HG02798 (cell line): Measurements from ENCODE around the gene SKI.

Experiments
- ATAC-seq: cut with Tn5 transposase; IDR thresholded peaks from one replicate; pipeline ENCODE4 v1.9.1; 2021; ENCODE audit warnings: mild to moderate bottlenecking; ENCODE audit not compliant: unreplicated experiment, poor library complexity

The SKI gene

DNA sequence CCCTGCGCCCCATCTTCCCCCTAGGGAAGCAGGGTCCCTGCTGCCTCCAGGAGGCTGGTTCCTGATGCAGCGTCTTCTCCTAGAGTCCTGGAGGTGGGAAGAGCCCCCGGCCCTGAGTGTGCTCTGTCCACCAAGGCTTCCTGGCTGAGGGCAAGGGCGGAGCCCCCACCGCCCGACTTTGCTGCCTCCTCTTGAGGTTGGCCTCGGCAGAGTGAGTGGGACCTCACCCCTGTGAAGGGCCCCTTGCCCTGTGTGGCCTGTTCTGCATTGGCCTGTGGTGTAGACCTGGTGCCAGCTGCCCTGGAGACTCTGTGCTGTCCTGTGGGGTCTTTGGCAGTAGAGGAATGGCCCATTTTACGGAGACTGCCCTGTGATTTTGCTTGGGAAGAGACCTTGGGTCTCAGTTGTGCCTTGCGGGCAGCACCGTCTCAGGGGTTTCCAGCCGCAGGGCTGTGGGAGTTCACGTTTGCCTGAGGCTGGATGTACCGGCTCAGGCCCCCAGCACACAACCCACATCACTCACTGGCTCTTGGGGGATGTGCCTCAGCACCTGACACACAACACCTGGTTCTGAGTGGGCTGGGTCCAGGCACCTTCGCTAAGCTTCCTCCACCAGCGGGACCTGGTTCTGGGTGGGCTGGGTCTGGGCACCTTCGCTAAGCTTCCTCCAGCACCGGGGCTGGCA lies 73.6 kb downstream of the SKI start:
- no peak for ATAC-seq

DNA sequence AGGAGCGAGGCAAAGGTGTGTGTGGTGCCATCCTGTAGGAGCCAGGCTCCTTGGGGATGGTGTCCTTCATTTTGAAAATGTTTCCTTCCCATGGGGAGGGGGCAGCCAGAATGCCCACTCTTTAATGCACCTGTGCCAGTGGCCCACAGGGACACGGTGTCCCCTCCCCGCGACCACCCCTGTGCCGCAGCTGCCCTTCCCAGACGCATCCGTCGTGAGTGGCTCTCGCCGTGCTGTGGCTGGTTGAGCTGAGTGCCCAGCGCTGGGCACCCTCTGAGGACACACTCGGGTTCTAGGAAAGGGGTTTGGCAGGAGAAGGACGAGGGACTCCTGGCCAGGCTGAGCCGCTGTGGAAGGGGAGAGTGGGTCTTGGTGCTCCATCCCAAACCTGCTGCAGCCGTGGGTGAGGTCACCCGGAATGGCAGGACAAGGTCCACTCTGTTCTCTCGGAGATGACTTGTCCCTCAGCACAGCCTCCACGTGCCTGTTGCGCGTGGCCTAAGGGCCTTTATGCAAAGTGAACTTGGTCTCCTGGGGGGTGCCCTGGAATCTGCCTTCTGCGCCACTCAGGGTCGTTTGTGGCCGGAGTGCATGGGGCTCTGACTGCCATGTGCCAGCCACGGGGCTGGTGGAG lies 74.3 kb downstream of the SKI start:
- ATAC-seq = no peak

DNA sequence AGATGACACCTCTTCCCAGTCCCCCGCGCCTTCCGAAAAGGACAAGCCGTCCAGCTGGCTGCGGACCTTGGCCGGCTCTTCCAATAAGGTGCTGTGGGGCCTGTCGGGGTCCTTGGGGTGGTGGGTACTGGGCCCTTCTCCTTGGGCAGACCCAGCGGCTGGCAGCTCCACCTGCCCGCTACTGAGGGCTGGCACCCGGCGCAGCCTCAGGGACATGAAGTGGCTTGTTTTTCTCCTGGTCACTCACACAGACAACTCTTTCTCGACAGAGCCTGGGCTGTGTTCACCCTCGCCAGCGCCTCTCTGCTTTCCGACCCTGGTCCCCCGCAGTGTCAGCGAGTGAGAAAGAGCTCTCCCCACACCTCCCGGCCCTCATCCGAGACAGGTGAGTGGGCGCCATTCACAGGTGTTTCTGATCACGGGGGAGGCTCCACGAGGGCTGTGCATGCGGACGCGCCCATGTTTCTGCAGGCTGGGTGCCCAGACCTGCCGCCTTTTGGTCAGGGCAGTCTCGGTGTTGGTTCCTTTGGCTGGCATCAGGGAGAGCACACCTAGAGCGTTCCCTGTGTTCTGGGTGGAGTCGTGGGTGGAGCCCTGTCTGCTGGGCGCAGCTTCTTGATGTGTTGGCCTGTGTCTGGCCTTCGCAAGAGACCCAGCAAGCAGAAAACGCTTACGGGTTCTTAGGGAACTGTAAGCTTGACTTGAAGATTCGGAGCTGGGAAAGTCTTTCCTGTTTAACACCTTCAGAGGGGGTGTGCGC lies 75.1 kb downstream of the SKI start:
- ATAC-seq = no peak

DNA sequence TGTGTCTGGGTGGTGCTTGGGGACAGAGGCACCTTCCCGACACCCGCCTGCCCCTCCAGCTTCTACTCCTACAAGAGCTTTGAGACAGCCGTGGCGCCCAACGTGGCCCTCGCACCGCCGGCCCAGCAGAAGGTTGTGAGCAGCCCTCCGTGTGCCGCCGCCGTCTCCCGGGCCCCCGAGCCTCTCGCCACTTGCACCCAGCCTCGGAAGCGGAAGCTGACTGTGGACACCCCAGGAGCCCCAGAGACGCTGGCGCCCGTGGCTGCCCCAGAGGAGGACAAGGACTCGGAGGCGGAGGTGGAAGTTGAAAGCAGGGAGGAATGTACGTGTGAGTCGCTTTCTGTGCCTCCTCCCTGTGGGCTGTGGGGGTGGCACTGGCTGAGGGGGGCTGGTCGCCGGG lies 75.7 kb downstream of the SKI start:
- ATAC-seq = no peak

DNA sequence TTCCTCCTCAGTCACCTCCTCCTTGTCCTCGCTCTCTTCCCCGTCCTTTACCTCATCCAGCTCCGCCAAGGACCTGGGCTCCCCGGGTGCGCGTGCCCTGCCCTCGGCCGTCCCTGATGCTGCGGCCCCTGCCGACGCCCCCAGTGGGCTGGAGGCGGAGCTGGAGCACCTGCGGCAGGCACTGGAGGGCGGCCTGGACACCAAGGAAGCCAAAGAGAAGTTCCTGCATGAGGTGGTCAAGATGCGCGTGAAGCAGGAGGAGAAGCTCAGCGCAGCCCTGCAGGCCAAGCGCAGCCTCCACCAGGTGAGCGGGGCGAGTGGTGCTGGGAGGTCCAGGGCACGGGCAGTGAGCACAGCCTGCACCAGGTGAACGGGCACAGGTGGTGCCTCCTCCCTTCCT lies 76.2 kb downstream of the SKI start:
- ATAC-seq = no peak

DNA sequence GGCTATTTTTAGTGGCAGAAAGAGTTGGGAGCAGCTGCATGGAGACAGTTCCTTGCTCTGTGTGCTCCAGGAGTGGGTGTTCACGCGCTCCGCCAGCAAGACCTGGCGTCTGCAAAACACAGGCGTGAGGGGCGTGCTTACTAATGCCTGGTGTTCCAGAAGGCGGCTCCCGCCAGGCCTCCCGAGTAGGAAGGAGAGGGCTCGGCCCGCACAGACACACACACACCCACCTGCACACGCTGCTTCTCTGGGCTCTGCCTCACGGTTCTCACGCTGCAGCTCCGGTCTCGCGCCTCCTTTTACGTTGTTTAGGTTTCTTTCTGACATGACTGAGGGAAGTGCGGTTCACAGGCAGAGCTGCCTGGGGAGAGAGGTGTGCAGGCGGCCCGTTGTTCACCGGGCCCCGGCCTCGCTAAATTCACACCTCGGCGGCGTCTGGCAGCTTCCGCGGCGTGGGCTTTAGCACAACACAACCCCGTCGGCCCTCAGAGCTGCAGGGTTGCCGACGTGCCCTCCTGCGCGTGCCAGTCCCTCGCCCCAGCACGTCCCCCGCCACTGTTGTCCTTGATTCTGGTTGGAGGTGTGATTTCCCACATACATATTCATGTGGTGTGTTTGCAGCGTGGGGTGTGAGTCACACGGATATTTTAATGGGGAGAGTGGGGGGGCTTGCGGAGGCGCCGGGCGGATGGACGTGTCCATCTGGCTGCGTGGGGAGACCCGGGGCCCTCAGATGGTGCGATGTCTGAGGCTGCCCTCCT lies 77.0 kb downstream of the SKI start:
- no peak for ATAC-seq

DNA sequence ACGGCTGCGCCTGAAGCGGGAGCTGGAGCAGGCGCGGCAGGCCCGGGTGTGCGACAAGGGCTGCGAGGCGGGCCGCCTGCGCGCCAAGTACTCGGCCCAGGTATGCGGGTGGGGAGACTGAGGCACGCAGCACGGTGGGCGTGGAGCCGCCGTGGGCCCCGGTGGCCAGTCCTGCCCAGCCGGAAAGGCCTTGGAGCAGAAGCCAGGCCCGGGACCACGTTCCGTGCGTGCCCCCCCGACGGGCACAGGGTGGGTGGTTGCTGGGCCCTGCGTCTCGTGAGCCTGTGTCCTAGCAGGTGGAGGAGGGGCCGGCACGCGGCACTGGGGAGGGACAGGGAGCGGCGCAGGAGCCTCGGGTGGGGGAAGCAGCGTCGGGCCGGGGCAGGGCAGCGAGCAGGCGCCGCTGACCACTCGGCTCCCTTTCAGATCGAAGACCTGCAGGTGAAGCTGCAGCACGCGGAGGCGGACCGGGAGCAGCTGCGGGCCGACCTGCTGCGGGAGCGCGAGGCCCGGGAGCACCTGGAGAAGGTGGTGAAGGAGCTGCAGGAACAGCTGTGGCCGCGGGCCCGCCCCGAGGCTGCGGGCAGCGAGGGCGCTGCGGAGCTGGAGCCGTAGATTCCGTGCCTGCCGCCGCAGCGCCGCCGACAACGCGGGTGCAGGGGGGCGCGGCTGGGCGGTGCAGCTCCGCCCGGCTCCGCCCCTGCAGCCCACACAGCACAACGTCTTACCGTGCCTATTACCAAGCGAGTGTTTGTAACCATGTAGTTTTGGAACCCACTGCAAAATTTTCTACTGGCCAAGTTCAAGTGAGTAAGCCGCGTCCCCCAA lies 78.2 kb downstream of the SKI start:
- ATAC-seq = no peak

DNA sequence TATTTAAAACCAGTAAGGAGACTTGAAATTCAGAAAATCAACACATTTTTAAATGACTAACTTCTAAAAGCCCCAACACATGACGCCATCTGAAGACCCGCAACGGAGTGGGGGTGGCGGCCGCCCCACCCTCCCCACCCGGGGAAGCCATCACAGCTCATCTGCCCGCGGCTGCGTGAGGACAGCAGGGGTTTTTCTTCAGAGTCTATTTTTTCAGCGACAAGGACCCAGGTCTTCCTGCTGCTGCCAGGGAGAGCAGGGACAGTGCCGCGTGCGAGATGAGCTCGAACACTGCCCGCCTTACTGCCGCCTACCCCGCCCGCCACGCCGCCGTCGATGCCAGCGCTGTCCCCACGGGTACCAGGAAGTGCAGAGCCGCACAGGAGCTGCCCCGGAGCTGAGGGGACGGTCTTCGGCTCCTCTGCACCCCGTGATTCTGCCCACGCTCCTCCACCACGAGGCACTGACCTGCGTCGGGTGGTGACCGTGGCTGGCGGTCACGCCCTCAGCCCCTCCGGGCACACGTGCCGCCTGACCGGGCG lies 79.0 kb downstream of the SKI start:
- ATAC-seq = no peak

DNA sequence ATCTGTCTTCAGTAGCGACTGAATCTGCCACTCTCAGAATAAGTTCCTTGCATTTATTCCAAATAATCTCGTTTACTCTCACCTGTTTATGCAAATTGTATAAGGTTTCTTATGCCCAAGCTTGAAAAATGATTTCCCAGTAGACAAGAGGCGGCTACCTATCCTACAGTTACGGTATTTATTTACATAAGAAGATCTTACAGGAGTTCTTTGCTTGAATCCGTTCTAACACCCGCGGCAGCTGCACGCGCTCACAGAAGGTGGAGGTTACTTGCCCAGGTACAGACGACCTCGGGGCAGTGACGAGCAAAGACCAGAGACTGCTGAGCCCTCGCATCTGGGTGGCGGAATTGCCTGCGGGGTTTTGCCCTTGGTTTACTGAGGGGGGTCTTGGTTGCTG lies 79.9 kb downstream of the SKI start:
- no peak for ATAC-seq

DNA sequence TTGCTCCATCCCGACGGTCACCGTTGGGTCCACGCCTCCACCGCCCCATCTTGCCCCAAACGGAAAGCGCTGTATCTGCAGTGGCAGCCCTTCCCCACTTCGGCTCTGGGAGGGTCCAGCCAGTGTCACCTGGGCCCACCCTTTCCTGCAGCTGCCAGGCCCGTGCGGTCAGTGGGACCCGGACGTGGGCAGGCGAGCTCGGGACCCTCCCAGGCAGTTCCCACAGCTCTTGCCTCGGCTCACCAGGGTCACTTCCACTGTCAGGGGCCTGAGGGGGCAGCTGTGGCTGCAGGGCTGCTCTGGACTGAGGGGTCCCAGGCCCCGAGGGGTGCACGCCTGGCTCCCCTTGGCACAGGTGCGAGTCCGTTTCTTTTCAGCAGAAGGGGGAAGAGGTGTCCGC lies 80.7 kb downstream of the SKI start:
- no peak for ATAC-seq

DNA sequence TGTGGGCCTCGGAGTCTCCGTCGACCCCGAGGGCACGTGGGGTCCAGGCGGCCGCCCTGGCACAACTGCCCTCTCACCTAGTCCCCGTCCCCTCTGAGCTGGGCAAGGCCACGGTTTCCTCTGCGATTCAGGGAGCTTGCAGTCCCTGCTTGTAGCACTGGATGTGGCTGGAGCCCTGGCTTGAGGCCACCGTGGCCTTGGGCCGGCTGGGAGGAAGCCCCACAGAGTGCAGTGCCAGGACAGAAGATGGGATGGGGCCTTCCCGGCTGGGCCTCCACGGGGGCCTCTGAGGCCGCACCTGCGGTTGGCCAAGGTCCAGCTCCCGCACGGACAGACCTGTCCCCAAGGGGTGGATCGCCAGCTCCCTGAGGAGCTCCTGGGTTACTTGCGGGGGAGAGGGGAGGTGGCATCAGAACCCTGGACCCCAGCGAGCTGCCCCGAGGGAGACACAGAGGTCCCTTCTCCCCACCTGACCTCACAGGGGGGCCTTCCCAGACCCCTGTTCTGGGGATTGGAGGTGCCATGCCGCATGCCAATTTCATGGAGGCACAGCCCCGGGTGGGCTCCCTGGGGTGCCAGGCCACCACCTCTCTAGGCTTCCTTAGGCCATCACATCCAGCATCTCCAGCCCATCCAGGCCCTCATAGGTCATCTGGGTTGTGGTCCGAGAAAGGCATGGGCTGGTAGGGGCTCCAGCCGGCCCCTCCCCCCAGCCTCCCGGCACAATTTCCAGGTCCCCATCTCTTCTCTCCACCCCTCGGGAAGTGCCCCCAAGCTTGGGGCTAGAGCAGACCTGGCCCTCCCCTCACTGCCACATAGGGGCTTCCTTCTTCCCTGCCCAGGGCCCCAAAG lies 82.4 kb downstream of the SKI start:
- no peak for ATAC-seq

DNA sequence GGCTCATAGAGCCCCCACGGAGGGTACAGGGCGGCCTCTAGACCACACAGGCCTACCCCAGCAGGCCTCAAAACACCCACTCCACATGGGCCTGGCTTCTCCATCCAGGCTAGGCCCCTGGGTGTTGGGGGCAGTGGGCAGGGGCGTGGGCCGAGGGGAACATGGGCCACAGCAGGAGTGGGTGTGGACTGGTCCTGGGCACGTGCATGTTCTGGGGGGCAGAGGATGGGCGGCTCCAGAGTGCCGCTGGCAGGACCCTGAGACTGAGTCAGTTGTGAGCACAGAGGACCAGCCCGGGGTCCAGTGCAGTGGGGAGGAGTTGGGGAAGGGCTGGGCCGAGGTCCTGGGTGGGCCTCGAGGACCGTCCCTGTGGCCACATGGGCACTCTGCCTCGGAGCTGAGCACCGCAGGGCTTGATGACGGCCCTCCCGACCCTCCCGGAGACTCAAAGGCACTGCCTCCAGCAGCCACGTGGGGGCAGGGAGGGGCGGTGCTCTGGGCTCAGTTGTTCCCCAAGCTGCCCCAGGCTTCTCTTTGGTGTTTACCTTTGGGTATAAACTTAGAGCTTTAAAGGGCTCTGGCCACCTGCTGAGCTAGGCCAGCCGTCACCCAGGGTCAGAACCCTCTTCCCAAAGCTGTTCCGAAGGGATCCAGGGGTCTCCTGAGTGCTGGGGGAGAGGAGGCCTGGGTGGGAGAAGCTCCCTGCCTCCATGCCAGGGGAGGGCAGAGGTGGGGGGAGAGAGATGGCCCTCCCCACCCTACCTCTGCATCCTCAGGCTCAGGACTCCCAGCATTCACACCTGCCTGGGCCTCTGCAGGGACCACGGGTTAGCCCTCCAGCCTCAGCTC lies 83.3 kb downstream of the SKI start:
- no peak for ATAC-seq

DNA sequence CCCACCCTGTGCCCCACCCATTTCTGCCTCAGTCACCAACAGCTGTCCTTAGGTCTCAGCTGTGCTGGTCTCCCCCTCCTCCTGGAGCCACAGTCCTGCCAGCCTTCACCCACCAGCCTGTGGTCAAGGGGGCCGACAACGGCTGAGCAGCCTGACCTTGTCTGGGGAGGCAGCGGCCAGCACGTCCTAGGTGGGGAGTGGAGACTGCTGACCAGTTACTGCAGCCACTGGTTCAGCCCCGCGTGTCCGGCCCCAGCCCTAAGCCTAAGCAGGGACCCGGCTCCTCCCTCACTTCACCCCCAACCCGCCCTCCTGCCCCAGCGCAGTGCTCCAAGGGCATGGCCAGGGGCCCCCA lies 84.0 kb downstream of the SKI start:
- ATAC-seq = no peak

DNA sequence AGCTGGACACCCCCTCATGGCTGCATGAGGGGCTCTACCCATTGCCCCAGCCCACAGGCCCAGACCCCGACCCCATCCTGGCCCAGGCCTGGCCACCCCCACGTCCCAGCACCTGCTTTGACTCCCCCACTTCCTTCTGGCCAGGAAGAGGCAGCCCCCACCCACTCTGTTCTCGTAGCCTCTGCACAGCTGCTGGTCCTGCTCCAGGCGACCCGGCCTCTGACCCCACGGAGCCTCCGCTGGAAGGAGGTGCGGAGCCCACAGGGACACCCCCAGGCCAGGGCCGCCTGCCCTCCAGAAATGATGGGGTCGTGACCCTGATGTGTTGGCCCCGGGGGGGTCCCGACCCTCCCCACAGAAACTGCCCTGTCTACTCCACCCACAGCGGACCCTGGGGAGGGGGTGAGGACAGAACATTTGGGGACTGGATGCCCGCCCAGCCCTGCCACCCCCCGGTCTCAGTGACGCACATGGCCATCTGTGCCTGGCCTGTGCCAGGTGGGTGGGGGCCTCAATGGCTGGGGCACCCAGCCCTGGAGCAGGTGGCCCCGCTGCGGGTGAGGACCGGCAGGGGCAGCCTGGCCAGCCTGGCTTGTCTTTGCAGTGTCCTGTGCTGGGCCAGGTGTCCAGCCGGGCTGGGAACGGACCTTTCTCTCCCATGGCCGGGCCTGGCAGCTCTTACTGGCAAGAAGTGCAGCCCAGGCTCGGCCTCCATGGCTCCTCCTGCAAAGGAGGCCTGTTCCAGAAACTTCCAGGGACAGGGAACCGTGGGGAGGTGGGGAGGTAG lies 84.6 kb downstream of the SKI start:
- no peak for ATAC-seq

DNA sequence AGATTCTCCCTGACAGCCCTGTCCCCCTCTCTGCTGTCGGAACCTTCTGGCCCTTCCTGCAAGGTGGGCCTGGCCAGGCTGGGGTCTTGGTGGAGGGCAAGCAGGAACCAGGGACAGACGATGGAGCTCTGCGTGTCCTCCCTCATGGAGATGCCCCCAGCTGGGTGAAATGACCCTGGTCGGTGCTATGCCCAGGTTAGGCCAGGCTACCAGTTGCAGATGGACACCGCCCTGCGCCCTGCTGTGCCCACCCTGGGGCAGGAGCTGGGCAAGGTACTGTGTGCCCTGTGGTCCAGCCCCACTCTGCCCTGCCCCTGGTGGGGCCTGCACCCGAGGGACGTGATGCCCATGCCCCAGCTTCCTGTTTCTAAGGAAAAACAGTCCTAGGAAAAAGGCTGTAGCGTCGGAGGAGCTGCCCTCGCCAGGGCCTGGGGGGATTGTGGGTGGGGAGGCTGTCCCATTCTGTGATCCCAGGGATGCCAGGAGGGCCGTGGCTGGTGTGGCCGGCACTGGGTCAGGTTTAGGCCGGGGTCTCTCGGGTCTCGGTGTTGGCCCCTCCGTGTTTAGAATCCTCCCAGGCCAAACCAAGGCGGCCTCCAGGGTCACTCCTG lies 85.6 kb downstream of the SKI start:
- no peak for ATAC-seq

DNA sequence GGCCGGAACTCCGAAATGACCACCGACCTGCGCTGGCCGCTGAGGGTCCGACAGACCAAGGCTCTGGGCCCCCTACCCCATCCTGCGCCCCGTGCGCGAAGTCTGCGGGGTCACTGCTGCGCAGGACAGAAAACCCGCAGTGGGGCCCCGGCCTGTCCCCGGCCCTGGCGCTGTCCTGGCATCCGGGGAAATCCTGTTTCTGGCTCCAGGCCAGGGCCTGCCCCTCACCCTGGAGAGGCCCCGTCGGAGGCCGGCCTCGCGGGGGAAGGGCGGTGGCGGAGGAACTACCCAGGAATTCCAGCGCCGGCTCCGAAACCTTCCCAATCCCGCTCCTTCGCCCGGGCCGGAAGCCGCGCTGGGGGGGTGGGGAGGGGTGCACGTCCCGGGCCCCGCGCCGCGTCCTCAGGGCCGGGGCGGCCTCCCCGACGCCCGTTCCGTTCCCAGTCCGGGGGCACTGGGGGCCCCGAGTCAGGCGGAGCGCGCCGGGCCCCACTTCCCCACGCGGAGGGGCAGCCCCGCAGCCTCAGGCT lies 86.2 kb downstream of the SKI start:
- ATAC-seq = no peak
